HEK293 (cell line): Measurements from ENCODE around the gene BCL7A.
A peak's percentile ranks its signal among the peaks of the same experiment; 100 is the strongest.

Experiments used
- CTCF ChIA-PET: fragments of 350-600 bp; formaldehyde crosslinking; extraction: SDS; loops from one replicate; lab custom pipeline; 2021; ENCODE audit warnings: antibody characterized with exemption; lab: Yijun Ruan, JAX
- POLR2A ChIA-PET: fragments of 300-600 bp; formaldehyde crosslinking; extraction: SDS; loops from one replicate; lab custom pipeline; 2020; ENCODE audit warnings: antibody characterized with exemption, inconsistent platforms; lab: Yijun Ruan, JAX
- H3K27ac ChIP-seq: fragments of 200-500 bp; sonication (Bioruptor generic); 2 replicates; pipeline ENCODE4 v1.5.1; 2014; ENCODE audit warnings: low read depth, low read length, control low read depth, inconsistent platforms; ENCODE audit errors: extremely low read depth
- H3K36me3 ChIP-seq, 2 experiments: fragments of 200-500 bp in 1 of 2; sonication (Bioruptor generic) in 1 of 2; 1 replicate in 1 of 2; 2 replicates in 1 of 2; pipeline ENCODE4 v1.5.1; 2014 to 2017; ENCODE audit warnings: inconsistent platforms in 2 of 2, low read length in 2 of 2; ENCODE audit not compliant: control insufficient read depth in 2 of 2, insufficient read depth in 1 of 2
- H3K4me1 ChIP-seq: fragments of 200-500 bp; sonication (Bioruptor generic); 2 replicates; pipeline ENCODE4 v1.5.1; 2014; ENCODE audit warnings: mild to moderate bottlenecking, low read length, inconsistent platforms; ENCODE audit not compliant: control insufficient read depth, insufficient read depth
- H3K4me3 ChIP-seq: 2 replicates; pipeline ENCODE4 v1.5.1; 2011; ENCODE audit warnings: low read depth, mild to moderate bottlenecking, control low read depth, low read length, moderate library complexity
- H3K9me3 ChIP-seq: fragments of 200-500 bp; sonication (Bioruptor generic); 2 replicates; pipeline ENCODE4 v1.5.1; 2014; ENCODE audit warnings: low read depth, low read length, inconsistent platforms; ENCODE audit not compliant: control insufficient read depth, insufficient read depth
- PATZ1 ChIP-seq: fragments of 450-650 bp; formaldehyde crosslinking; IDR thresholded peaks from 2 replicates; pipeline ENCODE4 v1.5.1; 2016; ENCODE audit warnings: missing biosample characterization, missing genetic modification characterization
- SCRT2 ChIP-seq: fragments of 450-650 bp; formaldehyde crosslinking; IDR thresholded peaks from 2 replicates; pipeline ENCODE4 v1.5.1; 2016; ENCODE audit warnings: missing biosample characterization, missing genetic modification characterization
- ZNF157 ChIP-seq: fragments of 450-650 bp; formaldehyde crosslinking; IDR thresholded peaks from 2 replicates; pipeline ENCODE4 v1.5.1; 2016; ENCODE audit warnings: missing biosample characterization, missing genetic modification characterization
- ZNF175 ChIP-seq: fragments of 450-650 bp; formaldehyde crosslinking; IDR thresholded peaks from 2 replicates; pipeline ENCODE4 v1.5.1; 2016; ENCODE audit warnings: missing biosample characterization, missing genetic modification characterization
- ZNF184 ChIP-seq: fragments of 450-650 bp; IDR thresholded peaks from 2 replicates; pipeline ENCODE4 v1.5.1; 2018; ENCODE audit warnings: missing biosample characterization, mild to moderate bottlenecking, missing genetic modification characterization
- ZNF221 ChIP-seq: fragments of 450-650 bp; formaldehyde crosslinking; IDR thresholded peaks from 2 replicates; pipeline ENCODE4 v1.5.1; 2017; ENCODE audit warnings: missing biosample characterization, missing genetic modification characterization, borderline replicate concordance
- ZNF37A ChIP-seq: fragments of 450-650 bp; IDR thresholded peaks from 2 replicates; pipeline ENCODE4 v1.5.1; 2018; ENCODE audit warnings: missing biosample characterization, missing genetic modification characterization
- ZNF433 ChIP-seq: fragments of 450-650 bp; formaldehyde crosslinking; IDR thresholded peaks from 2 replicates; pipeline ENCODE4 v1.5.1; 2016; ENCODE audit warnings: missing biosample characterization, missing genetic modification characterization, low read depth
- ZNF501 ChIP-seq: fragments of 450-650 bp; formaldehyde crosslinking; IDR thresholded peaks from 2 replicates; pipeline ENCODE4 v1.5.1; 2016; ENCODE audit warnings: missing biosample characterization, missing genetic modification characterization
- ZNF510 ChIP-seq: fragments of 450-650 bp; formaldehyde crosslinking; IDR thresholded peaks from 2 replicates; pipeline ENCODE4 v1.5.1; 2018; ENCODE audit warnings: mild to moderate bottlenecking, missing genetic modification characterization, missing biosample characterization; ENCODE audit not compliant: insufficient replicate concordance
- ZNF560 ChIP-seq: fragments of 450-650 bp; formaldehyde crosslinking; IDR thresholded peaks from 2 replicates; pipeline ENCODE4 v1.5.1; 2017; ENCODE audit warnings: missing biosample characterization, missing genetic modification characterization, borderline replicate concordance
- ZNF600 ChIP-seq: fragments of 450-650 bp; formaldehyde crosslinking; IDR thresholded peaks from 2 replicates; pipeline ENCODE4 v1.5.1; 2016; ENCODE audit warnings: missing biosample characterization, missing genetic modification characterization
- ZNF629 ChIP-seq: fragments of 450-650 bp; formaldehyde crosslinking; IDR thresholded peaks from 2 replicates; pipeline ENCODE4 v1.5.1; 2017; ENCODE audit warnings: missing biosample characterization, missing genetic modification characterization
- ZNF654 ChIP-seq: fragments of 450-650 bp; formaldehyde crosslinking; IDR thresholded peaks from 2 replicates; pipeline ENCODE4 v1.5.1; 2016; ENCODE audit warnings: low read depth, missing biosample characterization, missing genetic modification characterization
- ZNF843 ChIP-seq: fragments of 450-650 bp; formaldehyde crosslinking; IDR thresholded peaks from 2 replicates; pipeline ENCODE4 v1.5.1; 2016; ENCODE audit warnings: missing biosample characterization, missing genetic modification characterization
- ZSCAN16 ChIP-seq: fragments of 450-650 bp; formaldehyde crosslinking; IDR thresholded peaks from 2 replicates; pipeline ENCODE4 v1.5.1; 2016; ENCODE audit warnings: missing biosample characterization, missing genetic modification characterization
- ZXDB ChIP-seq: fragments of 450-650 bp; formaldehyde crosslinking; IDR thresholded peaks from 2 replicates; pipeline ENCODE4 v1.5.1; 2016; ENCODE audit warnings: missing biosample characterization, missing genetic modification characterization
- TF ChIP-seq, protein P1 (sequence below): fragments of 450-650 bp; formaldehyde crosslinking; IDR thresholded peaks from 2 replicates; pipeline ENCODE4 v1.5.1; 2016; ENCODE audit warnings: missing biosample characterization, missing genetic modification characterization
- TF ChIP-seq, protein P2 (sequence below): fragments of 450-650 bp; formaldehyde crosslinking; IDR thresholded peaks from 2 replicates; pipeline ENCODE4 v1.5.1; 2017; ENCODE audit warnings: missing biosample characterization, mild to moderate bottlenecking, missing genetic modification characterization, moderate library complexity
- TF ChIP-seq, protein P3 (sequence below): fragments of 450-650 bp; IDR thresholded peaks from 2 replicates; pipeline ENCODE4 v1.5.1; 2018; ENCODE audit warnings: missing biosample characterization, mild to moderate bottlenecking, missing genetic modification characterization

BCL7A gene

GRCh38 chr12:121990114-121990647, 31.5 kb upstream of the BCL7A start:
- CTCF ChIA-PET = no interaction called here
- TF ChIP-seq, protein P1, sequence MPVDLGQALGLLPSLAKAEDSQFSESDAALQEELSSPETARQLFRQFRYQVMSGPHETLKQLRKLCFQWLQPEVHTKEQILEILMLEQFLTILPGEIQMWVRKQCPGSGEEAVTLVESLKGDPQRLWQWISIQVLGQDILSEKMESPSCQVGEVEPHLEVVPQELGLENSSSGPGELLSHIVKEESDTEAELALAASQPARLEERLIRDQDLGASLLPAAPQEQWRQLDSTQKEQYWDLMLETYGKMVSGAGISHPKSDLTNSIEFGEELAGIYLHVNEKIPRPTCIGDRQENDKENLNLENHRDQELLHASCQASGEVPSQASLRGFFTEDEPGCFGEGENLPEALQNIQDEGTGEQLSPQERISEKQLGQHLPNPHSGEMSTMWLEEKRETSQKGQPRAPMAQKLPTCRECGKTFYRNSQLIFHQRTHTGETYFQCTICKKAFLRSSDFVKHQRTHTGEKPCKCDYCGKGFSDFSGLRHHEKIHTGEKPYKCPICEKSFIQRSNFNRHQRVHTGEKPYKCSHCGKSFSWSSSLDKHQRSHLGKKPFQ (tag by site-specific recombination) = peak; percentile 3
- TF ChIP-seq, protein P2, sequence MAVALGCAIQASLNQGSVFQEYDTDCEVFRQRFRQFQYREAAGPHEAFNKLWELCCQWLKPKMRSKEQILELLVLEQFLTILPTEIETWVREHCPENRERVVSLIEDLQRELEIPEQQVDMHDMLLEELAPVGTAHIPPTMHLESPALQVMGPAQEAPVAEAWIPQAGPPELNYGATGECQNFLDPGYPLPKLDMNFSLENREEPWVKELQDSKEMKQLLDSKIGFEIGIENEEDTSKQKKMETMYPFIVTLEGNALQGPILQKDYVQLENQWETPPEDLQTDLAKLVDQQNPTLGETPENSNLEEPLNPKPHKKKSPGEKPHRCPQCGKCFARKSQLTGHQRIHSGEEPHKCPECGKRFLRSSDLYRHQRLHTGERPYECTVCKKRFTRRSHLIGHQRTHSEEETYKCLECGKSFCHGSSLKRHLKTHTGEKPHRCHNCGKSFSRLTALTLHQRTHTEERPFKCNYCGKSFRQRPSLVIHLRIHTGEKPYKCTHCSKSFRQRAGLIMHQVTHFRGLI (tag by site-specific recombination) = no peak
- no peak for TF ChIP-seq PATZ1 (tag by site-specific recombination)
- peak; percentile 26; the same call in 1 of the 2 replicates for TF ChIP-seq SCRT2
- Histone ChIP-seq H3K9me3 (no peaks in the 10 kb centered on the region), H3K4me1 (peaks cover 9% of the 10 kb centered on the region), H3K4me3 (no peak overlapping the region), H3K27ac (no peak overlapping the region; the same call in 1 of the 2 replicates), H3K36me3 (no peaks in the 10 kb centered on the region)
- POLR2A ChIA-PET = no interaction called here

- POLR2A ChIA-PET = no interaction called here
- Histone ChIP-seq H3K36me3 (no peaks in the 10 kb centered on the region), H3K4me3 (no peak overlapping the region), H3K27ac (no peak overlapping the region), H3K4me1 (peaks cover 9% of the 10 kb centered on the region), H3K9me3 (no peaks in the 10 kb centered on the region)
- CTCF ChIA-PET = interaction anchor here (1.1 kb wide), 1 partner anchor 10 kb away, joined by 5 read pairs; no protein-coding TSS in a partner anchor
- TF ChIP-seq, protein P3, sequence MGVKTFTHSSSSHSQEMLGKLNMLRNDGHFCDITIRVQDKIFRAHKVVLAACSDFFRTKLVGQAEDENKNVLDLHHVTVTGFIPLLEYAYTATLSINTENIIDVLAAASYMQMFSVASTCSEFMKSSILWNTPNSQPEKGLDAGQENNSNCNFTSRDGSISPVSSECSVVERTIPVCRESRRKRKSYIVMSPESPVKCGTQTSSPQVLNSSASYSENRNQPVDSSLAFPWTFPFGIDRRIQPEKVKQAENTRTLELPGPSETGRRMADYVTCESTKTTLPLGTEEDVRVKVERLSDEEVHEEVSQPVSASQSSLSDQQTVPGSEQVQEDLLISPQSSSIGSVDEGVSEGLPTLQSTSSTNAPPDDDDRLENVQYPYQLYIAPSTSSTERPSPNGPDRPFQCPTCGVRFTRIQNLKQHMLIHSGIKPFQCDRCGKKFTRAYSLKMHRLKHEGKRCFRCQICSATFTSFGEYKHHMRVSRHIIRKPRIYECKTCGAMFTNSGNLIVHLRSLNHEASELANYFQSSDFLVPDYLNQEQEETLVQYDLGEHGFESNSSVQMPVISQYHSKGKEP (tag by site-specific recombination) = no peak
- TF ChIP-seq ZNF510 (tag by site-specific recombination) (no peak), ZNF654 (tag by site-specific recombination) (no peak), ZNF560 (no peak), ZNF433 (no peak), ZNF501 (tag by site-specific recombination) (no peak), ZNF221 (tag by site-specific recombination) (no peak), ZNF600 (no peak), ZNF184 (tag by site-specific recombination) (no peak), ZSCAN16 (tag by site-specific recombination) (no peak), ZNF37A (tag by site-specific recombination) (no peak), ZNF157 (no peak), ZNF629 (tag by site-specific recombination) (no peak), ZNF175 (no peak), ZXDB (tag by site-specific recombination) (no peak), ZNF843 (tag by site-specific recombination) (no peak)
These were observed 30.7 kb upstream of the BCL7A start for GRCh38 chr12:121990692-121991603.
